GM21423 (cell line): ENCODE data around the gene MYO15A.
A peak's percentile ranks its signal among the peaks of the same experiment; 100 is the strongest.

Experiments
- ATAC-seq: cut with Tn5 transposase; IDR thresholded peaks from one replicate; pipeline ENCODE4 v1.9.1; 2021; ENCODE audit warnings: mild to moderate bottlenecking, moderate library complexity; ENCODE audit not compliant: unreplicated experiment

Gene MYO15A

DNA sequence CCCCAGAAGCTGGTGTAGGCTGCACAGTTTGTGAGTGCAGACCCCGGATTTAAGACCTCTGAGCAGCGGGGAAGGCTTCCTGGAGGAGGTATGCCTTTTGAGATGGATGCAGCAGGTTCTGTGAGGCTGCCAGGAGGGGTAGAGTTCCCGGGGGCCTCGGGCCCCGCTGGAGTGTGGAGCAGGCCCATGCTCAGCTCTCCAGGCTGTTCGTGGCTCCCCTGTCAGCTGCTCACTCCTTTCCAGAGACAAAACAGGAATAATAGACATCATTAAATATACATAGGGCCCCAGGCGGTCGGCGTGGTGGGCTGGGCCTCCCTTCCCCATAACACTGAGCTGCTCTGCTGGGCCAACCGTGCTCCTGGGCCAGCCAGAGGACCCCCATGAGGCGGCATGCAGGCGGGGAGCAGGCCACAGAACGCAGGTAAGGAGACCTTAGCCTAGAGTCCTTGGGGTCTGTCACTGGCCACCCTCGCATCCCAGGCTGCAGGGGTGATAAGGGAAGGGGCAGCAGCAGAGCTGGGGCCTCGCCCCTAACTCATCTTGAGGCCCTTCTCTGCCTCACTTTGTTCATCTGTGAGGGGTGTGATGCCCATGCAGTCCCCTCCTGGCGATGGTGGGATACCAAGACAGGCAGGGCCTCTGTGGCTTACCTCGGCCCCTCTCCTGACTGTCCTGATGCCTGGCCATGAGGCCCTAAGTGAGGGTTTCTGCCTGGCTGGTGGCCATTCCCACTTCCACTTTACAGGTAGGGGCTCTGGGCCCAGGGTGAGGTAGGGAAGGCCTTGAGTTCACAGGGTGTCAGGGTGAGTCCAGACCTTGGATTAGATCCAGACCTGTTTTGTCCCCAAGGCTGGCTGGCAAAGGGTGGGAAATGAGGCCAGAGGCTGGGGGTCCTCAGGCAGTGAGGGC is at the start of gene MYO15A:
Gene MYO15A, plus strand, starts transcription at position 356 of the 912 bp plus-strand sequence. CDS start 10,045 bp downstream, outside the sequence.
- ATAC-seq, result no peak

DNA sequence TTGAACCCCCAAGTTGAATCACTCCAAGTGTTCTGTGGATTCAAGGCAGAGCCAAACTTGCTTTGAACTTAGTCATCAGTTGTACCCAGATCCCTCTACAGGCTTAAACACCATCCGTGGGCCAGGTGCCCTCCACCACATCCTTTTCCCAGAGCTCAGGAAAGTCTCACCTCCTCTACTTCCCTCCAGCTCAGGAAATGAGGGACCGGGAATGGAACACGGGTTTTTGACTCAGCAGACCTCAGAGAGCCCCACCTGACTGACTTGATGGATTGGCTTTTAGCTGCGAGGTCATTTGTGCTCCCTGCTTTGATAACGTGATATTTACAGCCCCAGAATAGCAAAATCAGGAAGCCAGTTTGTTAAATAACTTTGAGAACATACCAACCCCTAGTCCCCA is 49.3 kb upstream of the MYO15A start:
- ATAC-seq, result no peak

- ATAC-seq, result no peak
Measured at GRCh38 chr17:18064053-18064452, 44.5 kb upstream of the MYO15A start.

DNA sequence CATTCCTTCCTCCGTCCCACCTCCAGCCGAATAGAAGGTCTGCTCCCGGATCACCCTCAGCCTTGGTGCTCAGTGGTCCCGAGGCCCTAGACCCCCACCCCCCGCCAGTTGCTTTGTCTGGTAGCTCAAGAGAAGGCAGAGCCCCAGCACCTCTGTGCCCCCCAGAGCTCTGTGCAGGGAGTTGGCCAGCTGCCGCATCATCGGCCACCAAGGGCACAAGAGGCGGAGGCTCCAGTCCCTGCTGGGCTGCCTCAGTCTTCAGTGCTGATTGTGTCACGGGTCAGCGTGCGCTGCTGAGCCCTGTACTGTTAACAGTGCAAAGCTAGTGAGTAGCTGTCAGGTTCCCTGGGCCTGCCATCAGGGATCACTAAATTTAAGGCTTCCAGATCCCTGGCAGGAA is 43.0 kb upstream of the MYO15A start:
- ATAC-seq, result no peak

DNA sequence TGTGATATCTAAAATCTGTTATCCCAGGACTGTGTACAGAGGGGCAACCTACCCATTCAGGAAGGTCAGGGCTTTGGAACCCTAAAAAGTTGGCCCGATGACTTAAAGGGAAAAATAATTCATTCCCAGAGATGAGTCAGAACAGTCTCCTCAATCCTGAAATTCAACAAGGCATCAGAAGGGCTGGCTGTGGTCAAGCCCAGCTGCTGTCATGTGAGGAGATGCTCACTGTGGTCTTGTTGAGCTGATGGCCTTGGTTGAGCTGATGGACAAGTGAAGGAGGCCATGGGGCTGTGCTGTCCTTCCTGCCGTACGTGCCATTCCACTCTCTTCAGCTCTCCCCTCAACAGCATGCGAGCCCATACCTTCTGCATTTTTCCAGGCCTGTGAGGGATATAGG is 41.7 kb upstream of the MYO15A start:
- ATAC-seq, result no peak

DNA sequence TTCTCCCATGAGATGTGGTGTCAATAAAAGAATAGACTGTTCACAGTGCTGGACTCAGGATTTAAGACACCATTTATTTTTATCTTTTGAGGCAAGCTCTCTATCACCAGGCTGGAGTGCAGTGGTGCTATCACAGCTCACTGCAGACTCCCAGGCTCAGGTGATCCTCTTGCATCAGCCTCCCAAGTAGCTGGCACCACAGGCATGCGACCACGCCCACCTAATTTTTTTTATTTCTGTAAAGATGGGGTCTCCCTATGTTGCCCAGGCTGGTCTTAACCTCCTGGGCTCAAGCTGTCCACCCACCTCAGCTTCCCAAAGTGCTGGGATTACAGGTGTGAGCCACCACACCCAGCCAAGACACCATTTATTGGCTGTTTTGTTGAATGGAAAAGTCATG is 39.5 kb upstream of the MYO15A start:
- no peak for ATAC-seq

DNA sequence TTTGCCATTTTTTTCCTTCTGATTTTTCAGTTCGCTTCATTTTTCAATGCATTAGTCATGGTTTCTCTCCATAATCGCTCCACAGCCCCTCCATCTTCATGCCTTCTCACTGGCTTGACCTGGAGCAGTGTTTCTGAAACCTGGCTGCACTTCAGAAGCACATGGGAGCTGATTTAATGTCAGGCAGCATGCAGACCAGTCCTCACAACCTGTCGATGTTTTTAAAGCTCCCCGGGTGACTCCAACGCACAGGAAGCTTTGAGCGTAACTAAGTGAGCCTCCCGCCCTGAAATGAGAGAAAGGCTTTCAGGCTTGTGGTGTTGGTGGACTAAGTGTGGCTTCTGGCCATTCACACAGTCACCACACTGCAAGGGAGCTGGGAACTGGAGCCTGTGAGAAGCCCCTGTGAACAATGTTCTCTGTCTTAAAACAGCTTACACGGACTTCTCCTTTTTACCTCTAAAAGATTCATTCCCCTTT is 37.7 kb upstream of the MYO15A start:
- ATAC-seq, result no peak

GRCh38 chr17:18071751-18072150 is 36.8 kb upstream of the MYO15A start:
- no peak for ATAC-seq

- no peak for ATAC-seq
Measured at GRCh38 chr17:18074566-18075272, 33.8 kb upstream of the MYO15A start.

- ATAC-seq, result no peak
Measured at GRCh38 chr17:18076936-18077335, 31.6 kb upstream of the MYO15A start.

DNA sequence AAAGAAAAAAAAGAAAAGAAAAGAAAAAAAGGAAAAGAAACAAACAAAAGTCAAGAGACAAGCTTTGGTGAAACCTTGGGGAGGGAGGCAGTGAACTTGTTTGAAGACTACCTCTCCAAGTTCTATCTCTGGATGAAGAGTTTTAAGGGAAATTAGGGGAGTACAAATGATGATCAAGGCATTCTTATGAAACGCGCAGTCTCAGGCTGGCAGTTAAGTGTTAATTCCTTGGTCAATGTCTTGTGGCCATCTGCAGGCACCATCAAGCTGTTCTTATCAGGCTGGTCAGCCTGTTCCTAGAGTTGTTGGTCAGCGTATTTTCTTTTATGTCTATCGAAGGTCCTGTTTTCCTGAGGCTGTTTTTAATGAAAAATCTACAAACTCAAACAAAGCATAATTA is 29.0 kb upstream of the MYO15A start:
- no peak for ATAC-seq

- no peak for ATAC-seq
Measured at GRCh38 chr17:18084256-18084655, 24.3 kb upstream of the MYO15A start.

DNA sequence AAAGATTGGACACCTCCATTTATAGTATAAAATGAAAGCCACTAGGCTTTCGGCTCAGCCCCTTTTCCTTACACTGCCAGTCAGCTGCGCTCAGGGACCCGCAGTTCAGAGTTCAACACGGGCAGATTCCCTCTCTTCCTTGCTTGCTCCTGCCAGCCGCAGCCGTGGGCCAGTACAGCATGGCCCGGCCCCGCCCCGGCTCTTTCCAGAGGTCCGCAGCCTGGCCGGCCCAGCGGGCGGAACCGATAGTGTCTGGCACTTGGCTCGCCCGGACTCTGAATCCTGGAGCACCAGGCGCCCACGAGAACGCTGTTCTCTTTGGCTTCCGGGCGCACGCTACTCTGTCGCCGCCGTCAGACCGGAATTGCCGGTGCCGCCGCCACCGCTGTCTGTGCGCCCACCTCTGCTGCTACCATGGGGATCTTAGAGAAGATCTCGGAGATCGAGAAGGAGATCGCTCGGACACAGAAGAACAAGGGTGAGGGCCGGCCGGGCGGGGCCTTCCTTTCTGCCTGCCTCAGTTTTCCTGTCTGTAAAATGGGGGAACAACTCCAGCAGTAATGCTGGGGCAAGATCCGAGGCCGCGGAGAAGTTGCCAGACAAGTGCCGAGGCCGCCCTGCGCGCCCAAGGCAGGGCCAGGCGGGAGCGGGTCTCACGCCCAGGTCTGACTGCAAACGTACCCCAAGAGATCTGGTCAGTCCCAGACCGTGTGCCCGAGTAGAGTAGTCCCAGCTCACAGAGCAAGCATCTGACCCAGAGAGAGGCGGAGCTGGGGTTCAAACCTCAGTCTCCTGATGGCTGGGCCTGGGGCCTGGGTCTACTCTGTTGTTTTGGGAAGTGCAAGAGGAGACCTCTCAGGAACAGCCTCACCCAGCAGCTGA is 20.7 kb upstream of the MYO15A start, which contains the start of gene DRG2:
Gene DRG2, plus strand, starts transcription at position 339 of the 882 bp plus-strand sequence. Its CDS starts 76 bp downstream, at position 415.
- ATAC-seq, result peak; percentile 95

GRCh38 chr17:18089613-18090012 is 18.9 kb upstream of the MYO15A start:
- no peak for ATAC-seq

- no peak for ATAC-seq
Measured at GRCh38 chr17:18093616-18094408, 14.7 kb upstream of the MYO15A start.

- no peak for ATAC-seq
Measured at GRCh38 chr17:18094409-18094807, 14.1 kb upstream of the MYO15A start.

DNA sequence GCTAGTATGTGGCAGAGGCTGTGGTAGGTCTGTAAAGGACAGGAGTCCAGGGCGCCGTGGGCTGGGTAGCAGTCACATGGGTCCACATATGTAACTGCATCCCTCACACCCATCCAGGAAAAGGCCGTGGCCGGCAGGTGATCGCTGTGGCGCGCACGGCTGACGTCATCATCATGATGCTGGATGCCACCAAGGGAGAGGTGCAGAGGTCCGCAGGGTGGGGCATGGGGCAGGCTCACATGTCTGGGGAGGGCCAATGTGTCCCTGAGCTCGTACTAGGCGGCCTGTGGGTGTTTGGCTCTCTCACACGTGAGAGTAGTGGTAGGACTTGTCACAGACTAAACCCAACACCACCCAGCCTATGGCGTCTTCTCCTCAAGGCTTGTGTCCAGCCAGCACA is 9.0 kb upstream of the MYO15A start:
- no peak for ATAC-seq

GRCh38 chr17:18100616-18101015 is 7.9 kb upstream of the MYO15A start:
- ATAC-seq, result no peak

DNA sequence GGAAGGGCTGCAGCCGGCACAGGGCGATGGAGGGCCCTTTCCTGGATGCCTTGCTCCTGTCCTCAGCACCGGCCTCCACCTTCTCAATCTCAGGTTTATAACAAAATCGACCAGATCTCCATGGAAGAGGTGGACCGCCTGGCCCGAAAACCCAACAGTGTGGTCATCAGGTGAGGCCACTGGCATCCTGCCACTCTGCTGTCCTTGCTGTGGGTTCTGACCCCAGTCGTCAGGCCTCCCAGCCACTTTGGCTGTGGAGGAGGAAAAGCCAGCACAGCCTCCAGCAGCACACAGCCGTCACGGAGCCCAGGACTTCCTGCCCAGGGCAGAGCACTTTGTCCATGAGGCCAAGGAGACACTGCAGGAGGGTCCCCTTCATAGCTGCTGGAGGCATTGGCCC is 6.7 kb upstream of the MYO15A start:
- no peak for ATAC-seq

- ATAC-seq, result no peak
Measured at GRCh38 chr17:18102640-18103039, 5.9 kb upstream of the MYO15A start.
